T-helper 9 cell (primary cell): ENCODE results near the gene OTUD7B.
"Not testable (repeated sequence)": the region's sequence is repeated elsewhere in the genome, so short reads cannot be mapped to it uniquely, and the experiment has no call there.

ENCODE experiments used
- DNase-seq: peaks from one replicate; pipeline ENCODE4 v3.0.0-alpha.2; 2020
- total RNA-seq, 2 donors: gene quantifications; one replicate each; lab custom pipeline; 2026; lab: John Stamatoyannopoulos, UW

The OTUD7B gene
- 13.5 to 36.3 reads per million in 2 donors for total RNA-seq

DNA sequence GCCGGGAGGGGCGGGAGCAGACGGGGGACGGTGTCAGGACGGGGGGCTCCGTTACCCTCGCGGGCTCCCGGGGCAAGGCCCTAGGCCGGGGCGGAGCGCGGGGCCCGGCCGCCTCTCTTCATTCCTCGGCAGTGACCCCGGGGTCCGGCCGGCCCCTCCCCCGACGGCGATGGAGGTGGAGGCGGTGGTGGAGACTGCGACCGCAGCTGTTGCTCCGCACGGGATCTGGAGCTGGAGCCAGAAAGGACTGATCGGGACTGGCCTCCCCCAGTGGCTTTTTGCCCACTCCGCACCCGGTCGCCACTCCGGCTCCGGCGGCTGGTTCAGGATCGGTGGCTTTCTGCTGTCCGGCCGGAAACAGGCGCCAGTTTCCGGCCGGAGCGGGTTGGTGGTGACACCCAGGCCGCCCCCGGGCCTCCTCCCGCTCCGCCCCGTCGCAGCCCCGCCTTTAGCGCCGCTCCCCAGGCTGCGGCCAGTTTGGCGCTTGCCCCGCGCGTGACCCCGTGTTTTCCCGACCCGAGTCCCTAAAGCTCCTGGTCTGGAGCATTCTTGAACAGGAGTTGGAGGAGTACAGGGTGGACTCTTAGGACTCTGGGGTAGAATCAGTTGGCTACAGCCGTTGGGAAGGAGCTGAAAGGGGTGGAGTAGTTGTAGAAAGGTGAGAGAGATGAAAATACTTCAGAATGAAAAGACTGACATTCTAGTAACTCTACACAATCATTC, at the start of gene OTUD7B:
TSS of gene OTUD7B (minus strand) at position 334 of the 723 bp plus-strand sequence. CDS start 33,216 bp downstream, outside the sequence.
- DNase-seq, result peak; percentile 46

DNA sequence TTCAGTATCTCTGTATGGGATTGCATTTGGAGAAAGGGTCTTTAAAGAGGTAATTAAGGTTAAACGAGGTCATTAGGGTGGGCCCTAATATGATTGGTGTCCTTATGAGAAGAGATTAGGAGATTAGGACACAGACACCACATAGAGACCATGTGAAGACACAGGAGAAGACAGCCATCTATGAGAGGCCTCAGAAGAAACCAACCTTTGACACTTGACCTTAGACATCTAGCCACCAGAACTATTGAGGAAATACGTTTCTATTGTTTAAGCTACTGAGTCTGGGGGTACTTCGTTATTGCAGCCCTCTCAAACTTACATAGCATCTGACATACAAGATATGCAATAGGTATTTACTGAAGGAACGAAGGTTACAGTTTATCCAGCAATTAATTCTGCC, 49.7 kb upstream of the OTUD7B start:
- DNase-seq, result no peak

DNA sequence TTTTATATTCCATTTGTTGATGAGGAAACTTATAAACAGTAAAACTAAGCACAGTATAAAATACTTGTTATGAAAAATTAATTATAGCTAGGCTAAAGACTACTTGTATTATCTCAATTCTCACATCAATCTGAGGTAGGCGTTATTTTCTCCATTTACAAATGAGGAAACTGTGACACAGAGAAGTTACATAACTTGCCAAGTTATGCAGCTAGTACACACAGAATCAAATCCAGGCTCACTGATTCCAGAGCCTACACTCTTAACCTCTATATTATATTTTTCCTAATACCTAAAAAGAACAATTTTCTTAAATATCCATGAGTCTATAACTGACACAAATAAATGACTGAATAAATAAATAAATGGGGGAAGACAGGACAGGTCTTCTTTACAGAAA, 45.9 kb upstream of the OTUD7B start:
- no peak for DNase-seq

DNA sequence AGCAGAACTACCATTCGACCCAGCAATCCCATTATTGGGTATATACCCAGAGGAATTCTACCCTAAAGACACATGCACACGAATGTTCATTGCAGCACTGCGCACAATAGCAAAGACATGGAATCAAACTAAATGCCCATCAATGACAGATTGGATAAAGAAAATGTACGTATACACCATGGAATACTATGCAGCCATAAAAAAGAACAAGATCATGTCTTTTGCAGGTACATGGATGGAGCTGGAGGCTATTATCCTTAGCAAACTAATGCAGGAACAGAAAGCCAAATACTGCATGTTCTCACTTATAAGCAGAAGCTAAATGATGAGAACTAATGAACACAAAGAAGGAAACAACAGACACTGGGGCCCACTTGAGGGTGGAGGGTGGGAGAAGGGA, 45.0 kb upstream of the OTUD7B start:
- DNase-seq, result not testable (repeated sequence)

DNA sequence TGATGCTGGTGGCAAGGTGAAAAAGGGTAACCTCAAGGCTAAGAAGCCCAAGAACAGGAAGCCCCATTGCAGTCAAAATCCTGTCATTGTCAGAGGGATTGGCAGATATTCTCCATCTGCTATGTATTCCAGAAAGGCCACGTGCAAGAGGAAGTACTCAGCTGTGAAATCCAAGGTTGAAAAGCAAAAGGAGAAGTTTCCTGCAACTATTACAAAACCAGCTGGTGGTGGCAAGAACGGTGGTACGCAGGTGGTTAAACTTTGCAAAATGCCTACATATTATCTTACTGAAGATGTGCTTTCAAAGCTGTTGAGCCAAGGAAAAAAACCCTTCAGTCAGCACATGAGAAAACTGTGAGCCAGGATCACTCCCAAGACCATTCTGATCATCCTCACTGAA, 43.4 kb upstream of the OTUD7B start:
- DNase-seq, result no peak

DNA sequence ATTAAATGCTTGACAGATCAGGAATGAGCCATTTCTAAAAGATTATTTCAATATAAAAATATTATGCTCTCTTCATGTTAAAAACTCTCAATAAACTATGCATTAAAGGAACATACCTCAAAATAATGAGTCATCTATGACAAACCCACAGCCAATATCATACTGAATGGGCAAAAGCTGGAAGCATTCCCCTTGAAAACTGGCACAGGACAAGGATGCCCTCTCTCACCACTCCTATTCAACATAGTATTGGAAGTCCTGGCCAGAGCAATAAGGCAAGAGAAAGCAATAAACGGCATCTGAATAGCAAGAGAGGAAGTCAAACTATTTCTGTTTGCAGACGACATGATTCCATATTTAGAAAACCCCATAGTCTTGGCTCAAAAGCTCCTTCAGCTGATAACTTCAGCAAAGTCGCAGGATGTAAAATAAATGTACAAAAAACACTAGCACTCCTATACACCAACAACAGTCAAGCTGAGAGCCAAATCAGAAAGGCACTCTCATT, 41.4 kb upstream of the OTUD7B start:
- not testable (repeated sequence) for DNase-seq

DNA sequence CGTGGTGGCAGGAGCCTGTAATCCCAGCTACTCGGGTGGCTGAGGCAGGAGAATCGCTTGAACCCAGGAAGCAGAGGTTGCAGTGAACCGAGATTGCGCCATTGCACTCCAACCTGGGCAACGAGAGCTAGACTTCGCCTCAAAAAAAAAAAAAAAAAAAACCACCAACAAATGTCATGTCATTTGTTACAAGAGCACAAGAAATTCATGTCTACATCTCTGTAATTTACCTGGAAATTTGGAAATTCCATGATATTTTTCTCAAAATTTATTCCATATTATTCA, 40.5 kb upstream of the OTUD7B start:
- DNase-seq, result no peak

DNA sequence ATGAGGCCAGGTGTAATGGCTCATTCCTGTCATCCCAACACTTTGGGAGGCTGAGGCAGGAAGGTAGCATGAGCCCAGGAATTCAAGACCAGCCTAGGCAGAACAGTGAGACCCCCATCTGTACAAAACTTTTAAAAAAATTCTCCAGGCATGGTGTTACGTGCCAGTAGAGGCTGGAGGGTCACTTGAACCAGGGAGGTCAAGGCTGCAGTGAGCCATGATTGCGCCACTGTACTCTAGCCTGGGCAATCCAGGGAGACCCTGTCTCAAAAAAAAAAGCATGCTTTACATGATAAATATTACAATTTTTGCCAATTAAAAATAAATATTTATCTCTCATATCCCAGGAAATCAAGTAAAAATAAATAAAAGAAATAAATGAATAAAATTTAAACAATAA, 39.4 kb upstream of the OTUD7B start:
- DNase-seq, result no peak

DNA sequence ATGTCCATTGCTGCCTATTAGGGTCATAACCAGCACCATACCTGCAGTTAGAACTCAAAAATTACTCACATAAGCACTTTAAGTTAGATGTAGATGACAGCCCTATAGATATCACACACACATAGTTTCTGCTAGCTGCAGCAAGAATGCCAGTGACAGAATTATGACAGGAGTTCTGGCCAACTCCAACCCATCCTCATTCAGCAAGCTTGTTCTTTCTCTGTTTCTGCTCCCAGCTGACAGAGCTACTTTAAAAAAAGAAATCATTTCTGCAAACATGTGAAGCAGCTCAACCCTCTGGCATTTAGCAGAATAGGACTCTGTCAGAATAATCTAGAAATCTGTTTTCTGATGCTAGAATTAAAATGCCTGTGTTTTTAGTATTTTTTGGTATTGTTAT, 23.8 kb upstream of the OTUD7B start:
- no peak for DNase-seq

DNA sequence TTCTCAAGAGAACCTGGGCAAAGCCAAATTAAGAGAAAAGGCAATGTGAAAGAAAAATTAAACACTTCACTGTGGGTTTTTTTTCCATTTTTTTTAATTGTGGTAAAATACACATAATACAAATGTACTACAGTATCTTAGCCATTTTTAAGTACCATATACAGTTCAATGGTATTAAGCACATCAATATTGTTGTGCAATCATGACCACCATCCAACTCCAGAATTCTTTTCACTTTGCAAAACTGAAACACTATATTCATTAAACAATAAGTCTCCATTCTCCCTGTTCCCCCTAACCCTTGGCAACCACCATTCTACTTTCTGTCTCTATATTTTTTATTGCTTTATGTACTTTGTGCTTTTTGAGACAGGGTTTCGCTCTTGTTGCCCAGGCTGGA, 17.8 kb upstream of the OTUD7B start:
- no peak for DNase-seq

DNA sequence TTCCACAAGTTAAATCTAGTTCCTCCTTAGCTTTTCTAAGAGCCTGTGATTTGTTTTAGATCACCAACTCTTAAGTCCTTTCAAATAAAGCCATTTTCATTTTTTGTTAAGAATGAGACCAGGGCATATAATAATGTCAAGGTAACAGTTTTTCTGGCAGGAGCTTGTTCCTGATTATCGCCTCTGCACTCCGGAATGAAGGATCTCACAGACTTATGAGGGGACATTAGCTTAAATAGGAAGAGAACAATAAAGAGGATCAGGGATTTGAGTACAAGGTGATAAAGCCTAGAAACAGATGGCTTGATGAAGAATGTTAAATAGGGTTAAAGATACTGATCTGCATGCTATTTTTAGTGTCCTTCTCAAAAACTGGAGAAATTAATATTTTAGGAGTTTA, 13.6 kb upstream of the OTUD7B start:
- DNase-seq, result no peak

DNA sequence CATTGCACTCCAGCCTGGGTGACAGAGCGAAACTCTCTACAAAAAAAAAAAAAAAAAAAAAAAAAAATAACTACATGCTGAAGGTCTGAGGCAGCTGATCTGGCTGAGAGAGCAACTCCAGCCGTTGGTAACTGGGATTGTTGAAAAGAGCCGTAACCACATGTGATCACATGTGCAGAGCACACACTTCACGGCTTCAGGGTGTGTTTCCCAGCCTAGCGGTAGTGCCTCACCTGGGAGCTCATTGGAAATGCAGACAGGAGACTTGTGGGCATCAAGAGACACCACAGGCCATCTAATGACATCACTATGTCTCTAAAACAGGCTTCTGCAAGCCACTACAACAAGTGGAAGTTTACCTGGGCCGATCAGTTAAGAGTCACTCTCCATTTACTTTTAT, 11.8 kb upstream of the OTUD7B start:
- no peak for DNase-seq

DNA sequence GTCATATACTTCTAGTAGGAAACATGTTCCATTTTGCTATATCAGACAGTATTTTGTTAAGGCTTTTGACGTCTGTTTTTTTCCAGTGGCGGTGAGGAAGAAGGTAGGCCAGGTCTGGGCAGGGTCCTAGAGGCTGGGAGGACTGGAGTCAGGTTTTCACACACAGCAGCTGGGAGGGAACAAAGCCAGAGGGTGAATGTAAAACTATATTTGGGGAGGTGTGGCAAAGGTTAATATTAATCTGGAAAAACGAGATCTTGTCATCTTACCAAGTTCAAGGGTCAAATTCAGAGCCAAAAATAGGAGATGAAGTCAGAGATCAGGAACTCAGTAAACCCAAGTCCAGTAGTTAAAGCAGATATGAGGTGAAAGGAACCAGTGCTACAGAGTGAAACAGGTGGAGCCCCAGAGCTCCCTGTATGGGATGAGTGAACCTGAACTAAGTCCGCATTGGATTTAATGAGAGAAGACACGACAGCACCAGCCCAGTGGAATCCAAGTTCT, 10.7 kb upstream of the OTUD7B start:
- no peak for DNase-seq

DNA sequence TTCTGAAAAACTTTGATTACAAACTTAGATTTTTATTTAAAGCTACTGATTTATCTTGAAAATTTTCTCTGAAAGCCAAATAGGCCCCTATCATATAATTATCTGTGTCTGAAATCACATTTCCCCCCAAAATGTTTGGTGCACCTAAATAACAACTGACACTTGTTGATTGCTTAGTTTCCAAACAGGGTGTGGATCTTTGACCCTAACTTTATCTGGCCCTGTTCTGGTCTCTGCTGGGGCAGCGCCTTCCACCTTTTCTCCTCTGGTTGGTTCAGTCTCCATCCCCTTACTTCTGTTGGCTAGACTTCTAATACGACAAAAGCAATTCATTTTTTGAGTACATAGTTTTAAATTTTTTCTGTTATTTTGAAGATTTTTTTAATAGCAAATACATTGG, 10.2 kb upstream of the OTUD7B start:
- DNase-seq, result no peak

DNA sequence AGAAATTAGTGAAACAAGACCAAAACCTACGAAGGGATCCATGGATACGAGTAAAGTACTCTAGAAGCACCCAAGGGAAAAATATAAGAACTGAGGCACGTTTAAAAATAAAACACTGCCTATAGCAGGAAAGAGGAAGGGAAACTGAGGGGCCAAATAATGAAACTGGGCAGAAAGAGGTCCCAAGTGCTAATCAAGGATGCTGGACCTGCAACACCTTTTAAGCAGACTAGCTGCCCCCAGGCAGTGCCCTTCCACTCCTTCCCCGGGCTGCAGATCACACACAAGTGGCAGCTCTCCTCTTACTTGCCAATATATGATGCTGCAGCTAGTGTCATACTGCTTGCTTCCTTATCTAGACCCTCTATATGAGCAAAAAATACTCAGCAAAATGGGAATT, 7.6 kb upstream of the OTUD7B start:
- no peak for DNase-seq

DNA sequence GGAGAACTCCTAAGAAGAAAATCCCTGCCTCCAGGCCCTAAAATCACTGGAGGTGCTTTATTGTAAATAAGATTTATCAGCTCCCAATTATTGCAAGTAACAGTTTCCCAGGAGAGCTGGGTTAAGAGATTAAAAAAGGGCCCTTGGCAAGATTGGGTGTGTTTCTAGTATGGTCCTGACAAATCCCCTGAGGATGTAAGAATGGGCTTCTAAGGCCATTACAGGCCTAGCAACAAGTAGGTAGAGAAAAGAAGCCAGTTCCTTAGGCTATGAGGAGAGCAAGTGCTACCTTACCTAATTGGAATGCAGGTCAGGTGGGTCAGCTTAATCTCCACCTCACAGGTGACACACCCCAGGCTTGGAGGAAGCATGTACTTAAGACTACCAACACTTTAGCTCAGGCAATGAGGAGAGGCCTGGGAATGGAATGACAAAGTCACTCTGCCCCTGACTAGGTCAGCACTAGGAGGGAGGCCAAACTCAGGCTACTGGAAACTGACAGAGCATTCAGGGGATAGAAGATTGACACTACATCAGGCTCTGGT, 6.8 kb upstream of the OTUD7B start:
- no peak for DNase-seq

DNA sequence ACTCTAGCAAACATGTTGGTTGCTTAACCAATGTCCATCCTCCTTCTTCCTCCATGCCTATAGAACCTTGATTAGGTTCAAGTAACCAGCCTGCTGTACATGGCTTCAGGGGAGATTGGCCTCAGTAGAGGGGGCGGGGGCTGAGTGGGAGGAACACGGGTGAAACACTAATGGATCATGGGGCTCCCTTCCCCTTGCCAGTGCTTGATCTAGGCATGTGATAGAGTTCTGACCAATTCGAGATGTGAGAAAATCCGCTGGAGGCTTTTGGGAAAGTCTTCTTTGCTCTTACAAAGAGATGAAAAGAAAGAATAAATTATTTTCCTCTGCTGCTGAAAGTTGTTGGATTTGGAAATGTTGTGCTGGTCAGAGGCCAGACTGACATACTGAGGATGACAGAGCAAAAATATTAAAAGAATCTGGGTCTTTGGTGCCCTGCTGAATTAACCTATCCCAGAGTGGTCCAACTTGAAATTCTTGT, 5.2 kb upstream of the OTUD7B start:
- no peak for DNase-seq

DNA sequence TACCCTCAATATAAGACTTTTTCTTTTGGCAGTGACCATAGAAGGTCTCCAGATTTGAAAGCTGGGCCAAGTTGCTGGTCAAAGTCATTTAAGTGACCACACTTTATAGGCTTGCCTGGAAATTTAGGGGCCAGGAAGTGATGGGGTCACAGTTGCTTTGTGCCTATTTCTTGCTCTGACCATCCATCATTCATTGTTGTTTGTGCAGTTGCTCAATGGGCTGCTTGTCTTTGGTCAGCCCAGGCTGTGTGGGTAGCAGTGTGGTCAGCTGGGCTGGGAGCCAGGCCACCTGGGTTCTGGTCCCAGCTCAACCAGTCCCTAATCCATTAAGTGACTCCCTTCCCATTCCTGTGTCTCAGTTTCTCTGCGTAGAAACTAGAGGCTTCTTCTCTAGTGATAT, 2.1 kb upstream of the OTUD7B start:
- no peak for DNase-seq

DNA sequence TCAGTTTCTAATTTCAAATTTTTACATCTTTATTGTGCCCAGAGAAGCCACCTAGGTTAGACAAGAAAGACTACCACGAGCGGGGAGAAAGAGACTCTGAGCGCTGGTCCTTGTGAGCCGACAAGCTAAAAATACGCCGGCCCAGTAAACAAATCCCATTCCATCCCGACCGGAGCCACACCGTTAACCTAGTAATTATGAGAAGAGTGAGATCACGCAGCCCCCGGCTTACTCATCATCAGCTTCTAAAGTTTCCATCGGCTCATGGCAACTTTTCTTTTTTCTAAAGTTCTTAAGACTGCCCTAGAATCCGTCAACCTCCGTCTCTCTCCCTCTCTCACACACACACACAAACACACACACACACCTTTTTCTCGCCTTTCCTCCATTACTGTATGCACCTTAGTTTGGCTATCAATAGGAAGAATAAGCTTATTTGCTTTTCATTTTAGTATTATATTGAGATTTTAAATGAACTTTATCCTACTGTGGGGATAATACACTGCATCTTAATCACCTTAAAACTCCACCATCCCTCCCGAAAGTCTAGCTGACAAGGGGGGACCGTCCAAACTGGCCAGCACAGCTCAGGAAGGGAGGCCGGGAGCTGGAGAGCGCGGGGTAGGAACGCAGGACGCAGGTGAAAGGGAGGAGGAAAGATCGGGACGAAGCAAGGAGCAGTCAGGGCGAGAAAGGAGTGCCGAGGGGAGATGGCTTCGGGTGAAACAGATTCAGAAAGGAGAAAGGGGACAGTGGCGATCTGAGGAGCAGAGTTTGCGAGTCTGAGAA, 728 bp downstream of the OTUD7B start:
- peak; percentile 4 for DNase-seq

DNA sequence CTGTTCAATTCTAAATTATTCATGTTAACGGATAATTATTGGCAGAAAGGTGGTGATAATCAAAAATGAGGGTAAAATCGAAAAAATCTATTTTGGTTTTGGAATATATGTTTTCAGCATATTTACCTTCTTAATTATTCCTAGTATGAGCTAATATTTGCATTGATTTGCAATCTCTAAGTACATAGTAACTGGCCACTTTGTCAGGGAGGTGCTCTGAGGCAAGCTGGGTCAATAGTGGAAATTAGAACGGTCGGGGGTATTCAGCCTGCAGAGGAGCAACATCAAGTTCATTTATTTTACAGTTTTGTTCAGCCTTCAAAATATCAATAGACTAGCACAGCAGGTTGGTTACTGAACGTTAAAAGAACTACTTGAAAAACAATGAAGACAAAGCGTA, 1.8 kb downstream of the OTUD7B start:
- no peak for DNase-seq

DNA sequence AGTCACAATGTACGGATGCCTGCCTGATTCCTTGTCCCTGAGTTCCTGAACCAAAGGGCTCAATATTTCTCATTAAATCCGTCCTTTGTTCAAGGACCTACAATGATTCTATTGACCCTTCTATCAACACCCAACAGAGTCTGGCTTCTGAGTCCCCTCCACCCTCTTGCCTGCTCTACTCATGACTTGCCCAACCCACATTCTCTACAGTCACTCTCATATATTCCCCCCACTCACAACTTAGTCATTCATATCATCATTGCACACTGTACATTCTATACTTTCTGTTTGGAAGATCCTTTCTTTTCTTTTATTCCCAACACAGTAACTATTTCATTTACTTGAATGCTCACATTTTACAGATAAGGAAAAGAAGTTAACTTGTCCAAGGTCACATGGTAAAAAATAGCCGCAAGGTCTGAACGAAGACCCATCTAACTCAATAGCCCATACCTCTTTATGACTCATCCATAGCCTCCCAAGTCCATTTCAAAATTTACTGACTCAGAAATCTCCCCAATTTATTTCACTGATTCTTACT, 3.6 kb downstream of the OTUD7B start:
- no peak for DNase-seq

DNA sequence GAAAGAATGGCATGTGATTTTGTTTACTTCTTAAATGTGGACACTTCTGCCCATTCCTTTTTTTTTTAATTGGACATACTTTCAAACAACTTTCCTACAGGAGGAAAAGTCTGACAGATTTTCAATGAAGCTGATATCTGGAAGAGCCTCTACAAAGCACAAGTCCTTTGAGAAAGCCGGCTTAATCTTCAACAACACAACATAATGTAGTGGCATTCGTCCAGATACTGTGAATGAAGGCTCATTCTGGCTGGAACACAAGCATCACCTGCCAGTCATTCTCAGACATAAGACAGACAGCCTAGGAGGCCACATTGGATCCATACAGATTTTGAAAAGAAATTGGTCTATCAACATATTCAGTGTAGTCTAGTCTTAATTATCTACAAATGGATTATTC, 4.9 kb downstream of the OTUD7B start:
- DNase-seq, result no peak

DNA sequence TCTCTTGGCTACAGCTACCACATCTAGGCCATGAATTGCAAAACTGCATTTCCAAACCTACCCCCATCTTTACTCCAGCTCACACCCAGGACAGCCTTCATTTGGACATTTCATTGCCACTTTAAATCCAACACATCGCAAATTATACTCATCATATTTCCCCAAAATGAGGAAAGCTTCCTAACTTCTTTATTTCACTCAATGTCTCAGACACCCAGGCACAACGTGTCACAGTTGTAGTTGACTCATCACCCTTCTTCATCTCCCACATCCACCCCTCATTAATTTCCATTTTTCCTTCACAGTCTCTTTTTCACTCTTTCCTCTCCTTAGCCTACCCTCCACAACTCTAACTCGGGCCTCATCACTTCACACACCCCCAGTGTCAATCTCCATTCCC, 6.7 kb downstream of the OTUD7B start:
- no peak for DNase-seq

DNA sequence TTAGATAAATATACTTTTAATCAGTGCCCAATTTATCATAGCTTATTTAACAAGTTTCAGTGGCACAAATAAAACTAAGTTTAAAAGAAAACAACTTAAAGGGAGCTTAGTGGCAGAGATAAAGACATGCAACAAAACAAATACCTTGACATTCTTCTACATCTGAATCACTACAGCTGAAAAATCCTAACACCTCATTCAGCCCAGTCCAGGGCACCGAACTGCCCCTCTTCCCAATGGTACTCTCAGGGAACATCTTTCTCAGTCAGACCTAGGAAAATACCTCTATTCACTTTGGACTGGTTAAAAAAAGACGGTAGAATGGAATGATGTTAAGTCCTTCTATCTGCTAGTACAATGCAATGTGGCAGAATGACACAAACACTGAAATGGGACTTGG, 8.3 kb downstream of the OTUD7B start:
- no peak for DNase-seq
